Suprapubic skin (tissue), 3 donors: ENCODE results near the gene LGALS3BP.

Experiments
- CTCF ChIP-seq, 2 donors: fragments of 200-600 bp in 1 of 2; fragments of 450-650 bp in 1 of 2; sonication (generic) in 1 of 2; IDR thresholded peaks; one replicate each; pipeline ENCODE4 v1.5.1; 2016 to 2019; ENCODE audit warnings: antibody characterized with exemption in 2 of 2, mild to moderate bottlenecking in 1 of 2, moderate library complexity in 1 of 2
- POLR2A ChIP-seq, 2 donors: fragments of 450-650 bp; IDR thresholded peaks; one replicate each; pipeline ENCODE4 v1.6.1; 2017; ENCODE audit warnings: antibody characterized with exemption in 2 of 2, mild to moderate bottlenecking in 2 of 2, moderate library complexity in 2 of 2

DNA sequence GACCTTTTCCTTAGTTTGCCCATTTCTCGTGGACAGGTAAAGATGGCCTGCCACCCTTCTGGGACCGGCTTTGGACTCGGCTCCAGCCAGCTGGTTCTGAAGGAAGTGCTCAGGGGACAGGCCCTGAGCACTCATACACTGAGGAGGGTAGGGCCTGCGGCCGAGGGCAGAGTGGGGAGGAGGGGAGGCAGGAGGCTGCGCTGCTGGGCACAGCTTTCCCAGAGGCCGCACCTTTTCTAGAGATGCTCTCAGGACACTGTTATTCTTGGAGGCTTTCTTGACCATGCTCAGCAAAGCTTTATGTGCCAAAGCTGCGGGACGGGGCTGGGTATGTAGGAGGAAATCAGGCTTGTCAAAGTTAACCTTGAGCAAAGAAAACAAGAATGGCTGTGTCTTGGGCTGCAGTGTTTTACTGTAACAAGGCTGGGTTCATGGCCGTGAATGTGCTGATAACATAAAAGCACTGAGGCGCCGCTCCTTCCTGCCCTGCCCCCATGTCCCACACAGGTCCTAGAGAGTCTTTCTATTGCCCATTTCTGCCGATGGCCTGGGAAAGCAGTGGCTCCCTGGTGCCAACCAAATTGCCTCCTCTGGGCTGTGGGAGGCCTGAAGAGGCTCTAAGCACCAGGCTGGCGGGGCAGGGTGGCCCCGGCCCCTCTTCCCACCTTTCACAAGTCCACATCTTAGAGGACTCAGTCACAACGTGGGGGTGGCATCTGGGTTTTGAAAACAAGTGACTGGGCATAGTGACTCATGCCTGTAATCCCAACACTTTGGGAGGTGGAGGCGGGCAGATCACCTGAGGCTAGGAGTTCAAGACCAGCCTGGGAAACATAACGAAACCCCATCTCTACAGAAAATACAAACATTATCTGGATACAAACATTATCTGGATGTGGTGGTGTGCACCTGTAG, 32.2 kb downstream of the LGALS3BP start:
- TF ChIP-seq POLR2A (IDR thresholded peaks at IDR 0.05) (no peak), CTCF (IDR thresholded peaks at IDR 0.05) (no peak)
